Measurements from ENCODE around the gene EDEM1. TPM values are rescaled to one million over a fixed set of nuclear protein-coding genes. Genes with fewer than 3 reads are reported as not detected.
"Not testable (repeated sequence)": the region's sequence is repeated elsewhere in the genome, so short reads cannot be mapped to it uniquely, and the experiment has no call there.

Gene EDEM1
- total RNA-seq = 30.9 TPM

DNA sequence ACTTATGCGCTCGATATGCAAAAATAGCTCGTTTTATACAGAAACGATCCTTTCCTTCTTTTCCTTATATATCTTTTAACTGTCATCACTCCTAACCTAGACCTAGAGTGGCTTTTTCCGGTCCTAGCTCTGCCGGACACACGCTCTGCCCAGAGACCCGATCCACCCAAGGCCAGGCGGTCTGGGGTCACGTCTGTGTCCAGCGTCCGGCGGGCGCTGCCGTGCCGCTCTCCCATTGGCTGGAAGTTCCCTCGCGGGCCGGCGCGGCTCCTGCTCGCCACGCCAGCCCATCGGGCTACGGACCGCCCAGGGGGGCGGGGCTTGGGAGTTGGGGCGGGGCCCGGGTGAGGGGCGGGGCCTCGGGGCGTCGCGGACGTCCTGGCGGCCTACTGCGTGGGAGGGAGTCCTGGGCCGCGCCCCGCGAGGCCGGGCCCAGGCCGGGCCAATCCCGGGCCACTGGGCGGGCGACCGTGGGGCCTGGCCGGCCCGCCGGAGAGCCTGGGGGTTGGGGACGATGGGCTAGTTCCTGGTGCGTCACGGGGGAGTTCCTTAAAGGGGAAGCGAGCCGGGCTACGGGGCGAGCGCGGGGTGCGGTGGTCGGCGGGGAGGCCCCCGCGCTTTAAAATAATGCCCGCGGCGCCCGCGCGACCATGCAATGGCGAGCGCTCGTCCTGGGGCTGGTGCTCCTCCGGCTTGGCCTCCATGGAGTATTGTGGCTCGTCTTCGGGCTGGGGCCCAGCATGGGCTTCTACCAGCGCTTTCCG lies at the start of gene EDEM1:
TSS of gene EDEM1 (plus strand) at position 552 of the 764 bp plus-strand sequence. CDS start at position 651, 99 bp downstream.
- peak; percentile 96 for DNase-seq (ENCODE audit: low spot score)

DNA sequence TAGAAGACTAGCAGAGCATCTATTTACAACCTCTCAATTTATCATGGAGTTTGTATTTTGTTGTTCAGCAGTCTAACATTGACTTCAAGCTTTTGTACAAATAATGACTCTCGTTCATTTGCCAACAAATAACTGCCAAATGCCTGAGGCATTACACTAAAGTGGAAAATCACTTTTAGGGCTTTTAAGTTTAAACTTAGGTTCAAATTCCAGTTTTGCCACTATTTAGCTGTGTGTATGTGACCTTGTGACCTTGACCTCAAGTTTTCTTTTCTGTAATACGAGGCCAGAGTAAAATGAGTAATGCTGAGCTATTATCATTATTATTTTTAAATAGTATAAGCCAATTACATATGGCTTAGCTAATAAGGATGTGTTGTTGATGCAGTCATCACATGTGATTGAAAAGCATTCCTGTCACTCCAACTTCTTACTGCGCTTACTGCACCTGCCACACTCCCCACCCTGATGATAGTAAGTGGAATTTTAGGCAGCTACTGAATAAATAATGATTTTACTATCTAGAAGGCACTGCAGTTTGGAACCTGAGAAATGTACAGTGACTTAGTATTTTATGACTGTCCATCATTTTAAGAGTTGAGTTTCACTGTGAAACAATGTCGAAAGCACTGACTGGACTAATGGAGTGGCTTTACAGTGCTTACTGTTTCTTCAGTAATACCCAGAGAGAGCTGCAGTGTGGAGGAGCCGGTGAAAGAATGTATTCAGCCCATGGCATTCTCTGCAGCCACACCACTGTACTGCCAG lies 49.1 kb upstream of the EDEM1 start:
- DNase-seq (ENCODE audit: low spot score) = no peak

DNA sequence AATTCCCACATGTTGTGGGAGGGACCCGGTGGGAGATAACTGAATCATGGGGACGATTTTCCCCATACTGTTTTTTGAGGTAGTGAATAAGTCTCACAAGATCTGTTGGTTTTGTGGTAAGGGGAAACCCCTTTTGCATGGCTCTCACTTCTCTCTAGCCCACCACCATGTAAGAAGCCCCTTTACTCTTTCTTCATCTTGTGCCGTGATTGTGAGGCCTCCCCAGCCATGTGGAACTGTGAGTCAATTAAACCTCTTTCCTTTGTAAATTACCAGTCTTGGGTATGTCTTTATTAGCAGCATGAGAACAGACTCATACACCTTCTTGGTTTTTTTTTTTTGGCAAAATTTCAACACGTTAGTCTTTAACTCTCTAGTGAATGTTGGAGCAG lies 47.3 kb upstream of the EDEM1 start:
- DNase-seq (ENCODE audit: low spot score) = no peak

DNA sequence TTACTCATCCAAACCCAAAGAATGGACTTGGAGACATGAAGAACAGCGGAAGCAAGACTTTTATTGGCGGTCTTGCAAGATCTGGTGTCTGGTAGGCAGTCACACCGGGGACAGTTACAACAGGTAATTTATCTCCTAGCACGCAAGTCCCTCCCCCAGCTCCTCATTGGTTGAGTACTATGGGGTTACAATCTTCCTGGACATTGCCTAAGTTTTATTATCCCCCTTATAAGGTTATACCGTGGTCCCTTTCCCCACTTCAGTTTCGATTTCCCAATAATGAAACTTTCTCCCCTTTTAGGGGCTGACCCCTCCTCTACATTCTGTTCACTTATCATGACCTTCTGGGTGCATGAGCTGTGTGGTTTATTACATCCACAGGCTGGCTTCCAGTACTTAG lies 46.7 kb upstream of the EDEM1 start:
- DNase-seq (ENCODE audit: low spot score) = no peak

GRCh38 chr3:5141760-5142159 lies 45.7 kb upstream of the EDEM1 start:
- no peak for DNase-seq (ENCODE audit: low spot score)

- DNase-seq (ENCODE audit: low spot score) = no peak
Measured at GRCh38 chr3:5143464-5143863, 44.0 kb upstream of the EDEM1 start.

DNA sequence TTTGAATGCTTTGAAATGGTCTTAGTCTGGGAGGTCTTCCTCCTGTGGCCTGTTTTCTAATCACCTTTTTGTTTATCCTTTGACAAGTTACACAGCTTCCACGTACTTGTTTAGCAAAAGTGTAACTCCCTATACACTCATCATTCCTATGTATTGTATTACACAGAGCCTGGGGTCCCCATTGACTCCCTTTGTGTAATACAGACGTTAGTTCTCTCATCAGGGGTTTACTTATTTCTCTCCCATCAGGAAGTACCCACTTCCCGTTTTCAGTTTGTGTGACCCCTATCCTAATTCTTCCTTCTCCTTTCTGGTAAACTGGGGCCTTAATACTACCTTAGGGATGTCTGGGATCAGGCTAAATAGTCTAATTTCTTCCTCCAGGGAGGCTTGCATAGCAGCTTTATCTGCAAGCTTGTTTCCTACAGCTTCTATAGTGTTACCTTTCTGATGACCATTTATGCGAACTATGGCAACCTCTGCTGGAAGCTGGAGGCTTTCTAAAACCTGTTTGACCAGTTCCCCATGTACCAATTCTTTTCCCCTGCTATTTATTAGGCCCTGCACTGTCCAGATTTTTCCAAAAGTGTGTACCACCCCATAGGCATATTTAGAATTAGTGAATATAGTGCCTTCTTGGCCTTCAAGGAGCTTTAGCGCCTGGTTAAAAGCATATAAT lies 43.1 kb upstream of the EDEM1 start:
- no peak for DNase-seq (ENCODE audit: low spot score)

- DNase-seq (ENCODE audit: low spot score) = no peak
Measured at GRCh38 chr3:5145120-5145519, 42.4 kb upstream of the EDEM1 start.

- not testable (repeated sequence) for DNase-seq (ENCODE audit: low spot score)
Measured at GRCh38 chr3:5147152-5147551, 40.4 kb upstream of the EDEM1 start.

DNA sequence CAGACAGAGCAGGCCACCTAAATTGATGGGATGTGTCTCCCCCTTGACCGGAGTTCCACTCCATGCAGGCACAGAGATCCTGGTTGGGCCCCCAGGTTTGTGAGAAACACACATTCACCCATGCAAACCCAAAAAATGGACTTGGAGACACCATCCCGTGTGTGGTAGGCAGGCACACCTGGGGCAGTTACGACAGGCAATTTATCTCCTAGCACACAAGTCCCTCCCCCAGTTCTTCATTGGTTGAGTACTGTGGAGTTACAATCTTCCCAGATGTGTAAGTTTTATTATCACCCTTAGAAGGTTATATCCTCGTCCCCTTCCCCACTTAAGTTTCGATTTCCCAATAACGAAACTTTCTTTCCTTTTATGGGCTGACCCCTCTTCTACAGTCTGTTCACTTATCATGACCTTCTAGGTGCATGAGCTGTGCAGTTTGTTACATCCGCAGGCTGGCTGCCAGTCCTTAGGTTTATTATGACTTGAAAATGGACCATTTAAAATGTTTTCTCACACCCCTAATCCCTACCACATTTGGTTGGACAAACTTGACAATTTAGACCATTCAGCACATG lies 38.1 kb upstream of the EDEM1 start:
- no peak for DNase-seq (ENCODE audit: low spot score)

DNA sequence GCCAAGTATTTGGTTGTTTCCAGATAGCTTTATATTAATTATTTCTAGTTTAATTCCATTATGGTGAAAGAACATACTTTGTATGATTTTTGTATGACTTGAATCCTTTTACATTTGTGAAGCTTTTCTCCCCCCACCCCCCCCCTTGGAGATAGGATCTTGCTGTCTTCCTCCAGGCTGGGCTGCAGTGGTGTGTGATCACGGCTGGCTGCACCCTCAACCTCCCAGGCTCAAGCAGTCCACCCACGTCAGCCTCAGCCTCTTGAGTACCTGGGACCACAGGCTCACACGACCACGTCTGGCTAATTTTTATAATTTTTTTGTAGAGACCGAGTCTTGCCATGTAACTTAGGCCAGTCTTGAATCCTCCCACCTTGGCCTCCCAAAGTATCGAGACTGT lies 35.9 kb upstream of the EDEM1 start:
- DNase-seq (ENCODE audit: low spot score) = no peak

DNA sequence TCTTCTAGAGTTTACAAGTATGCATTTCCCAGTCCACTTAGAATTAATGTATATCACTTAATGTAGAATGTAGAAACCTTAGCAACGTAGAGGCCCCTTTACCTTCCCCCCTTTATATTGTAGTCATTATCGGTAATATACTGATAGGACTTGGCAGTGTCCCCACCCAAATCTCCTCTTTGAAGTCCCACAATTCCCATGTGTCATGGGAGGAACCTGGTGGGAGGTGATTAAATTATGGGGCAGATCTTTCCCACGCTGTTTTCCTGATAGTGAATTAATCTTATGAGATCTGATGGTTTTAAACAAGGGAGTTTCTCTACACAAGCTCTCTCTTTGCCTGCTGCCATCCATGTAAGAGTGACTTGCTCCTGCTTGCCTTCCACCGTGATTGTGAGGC lies 34.4 kb upstream of the EDEM1 start:
- no peak for DNase-seq (ENCODE audit: low spot score)

DNA sequence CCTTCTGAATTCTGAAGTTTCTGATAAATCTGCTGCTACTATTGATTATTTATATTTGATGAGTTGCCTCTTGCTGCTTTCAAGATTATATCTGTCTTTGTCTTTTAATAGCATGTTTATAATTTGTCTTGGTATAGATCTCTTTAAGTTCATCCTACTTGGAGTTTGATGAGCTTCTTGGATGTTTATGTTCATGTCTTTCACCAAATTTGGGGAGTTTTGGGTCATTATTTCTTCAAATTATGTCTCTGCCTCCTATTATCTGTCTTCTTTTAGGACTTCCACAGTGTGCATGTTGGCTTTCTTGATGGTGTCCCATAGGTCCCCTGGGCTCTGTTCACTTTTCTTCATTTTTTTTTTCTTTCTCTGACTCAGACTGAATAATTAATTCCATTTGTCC lies 32.3 kb upstream of the EDEM1 start:
- DNase-seq (ENCODE audit: low spot score) = no peak

DNA sequence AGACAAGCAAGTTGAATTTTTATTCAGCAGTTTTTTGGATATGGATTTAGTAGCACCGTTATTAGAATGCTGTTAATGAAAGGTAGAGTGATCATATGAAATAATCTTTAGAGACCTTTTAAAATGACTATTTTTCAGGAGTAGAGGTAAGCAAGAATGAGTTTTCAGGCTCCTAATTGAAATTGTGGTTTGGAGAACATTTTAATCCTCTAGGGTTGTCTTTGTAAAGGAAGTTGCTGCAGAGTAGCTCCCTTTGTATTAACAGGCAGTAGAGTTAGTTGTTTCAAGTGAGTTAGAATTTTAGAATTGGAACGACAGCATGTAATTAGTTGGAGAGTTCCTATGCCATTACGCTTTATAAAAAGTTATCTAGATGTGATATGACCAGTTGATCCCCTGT lies 27.2 kb upstream of the EDEM1 start:
- DNase-seq (ENCODE audit: low spot score) = no peak

DNA sequence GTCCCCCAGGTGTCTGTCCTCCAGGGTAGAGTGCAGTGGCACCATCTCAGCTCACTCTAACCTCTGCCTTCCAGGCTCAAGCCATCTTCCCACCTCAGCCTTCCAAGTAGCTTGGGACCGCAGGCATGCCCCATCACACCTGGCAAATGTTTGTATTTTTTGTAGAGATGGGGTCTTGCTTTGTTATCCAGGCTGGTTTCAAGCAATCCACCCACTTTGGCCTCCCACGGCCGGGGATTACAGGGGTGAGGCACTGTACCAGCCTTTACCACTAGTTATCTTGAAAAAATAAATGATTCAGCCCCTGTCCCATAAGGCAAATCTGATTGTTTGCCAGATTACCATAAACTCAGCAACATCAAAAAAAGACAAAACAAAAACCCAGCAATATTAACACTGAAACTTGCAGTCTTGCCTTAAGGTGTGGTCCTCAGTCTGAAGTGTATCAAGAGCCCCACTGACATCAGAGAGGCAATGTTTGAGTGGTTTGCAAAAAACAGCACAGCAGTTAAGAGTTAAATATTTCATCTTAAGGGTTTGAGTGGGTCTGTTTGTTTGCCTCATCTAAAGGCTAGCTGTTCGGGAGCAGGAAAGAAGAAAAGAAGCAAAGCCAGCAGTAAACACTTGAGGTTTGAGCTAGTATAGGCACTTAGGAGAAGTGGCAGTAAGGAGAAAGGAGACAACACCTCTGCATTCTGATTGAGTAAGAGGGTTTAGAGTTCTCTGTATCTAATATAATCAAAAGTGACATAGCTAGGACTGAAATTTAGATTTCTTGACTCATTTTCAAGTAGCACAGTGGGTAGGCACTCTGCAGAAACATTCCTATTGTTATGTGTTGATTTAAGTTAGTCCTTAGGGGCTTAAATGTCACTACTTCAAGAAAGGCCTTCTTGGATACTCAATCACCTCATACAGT lies 26.3 kb upstream of the EDEM1 start:
- DNase-seq (ENCODE audit: low spot score) = no peak

DNA sequence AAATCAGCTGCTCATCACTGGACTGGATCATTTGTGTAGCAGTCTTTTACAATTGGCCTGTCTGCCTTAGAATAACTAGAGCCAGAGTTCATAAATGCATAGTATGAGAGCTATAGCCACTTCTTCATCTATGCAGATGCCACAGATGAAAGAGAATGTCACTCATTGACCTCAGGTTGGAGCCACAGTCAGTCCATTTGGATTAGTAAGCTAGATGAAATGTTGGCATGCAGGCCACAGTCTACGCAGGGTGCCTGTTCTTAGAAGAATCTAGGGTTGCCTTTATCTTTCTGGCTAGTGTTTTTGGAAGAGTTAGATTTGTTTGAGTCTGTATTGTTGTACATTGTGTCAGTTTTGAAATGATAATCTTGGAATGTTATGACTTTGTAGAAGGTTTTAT lies 25.4 kb upstream of the EDEM1 start:
- DNase-seq (ENCODE audit: low spot score) = no peak

DNA sequence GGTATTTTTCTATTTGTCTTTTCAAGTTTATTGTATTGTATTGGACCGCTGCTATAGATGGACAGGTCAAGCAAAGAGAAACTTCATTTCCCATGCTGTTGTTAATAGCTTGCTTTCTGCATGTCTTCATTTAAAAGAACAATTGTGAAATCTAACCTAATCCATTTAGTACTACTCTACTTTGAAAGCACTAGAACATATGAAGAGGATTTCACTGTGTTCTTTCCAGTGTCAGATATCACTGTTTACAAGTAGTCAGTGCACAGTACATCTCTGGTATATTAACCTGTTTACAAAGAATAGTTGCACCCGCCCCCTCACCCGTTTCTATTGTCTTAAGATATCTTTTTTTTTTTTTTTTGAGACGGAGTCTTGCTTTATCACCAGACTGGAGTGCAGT lies 21.8 kb upstream of the EDEM1 start:
- DNase-seq (ENCODE audit: low spot score) = no peak

- DNase-seq (ENCODE audit: low spot score) = no peak
Measured at GRCh38 chr3:5166846-5167245, 20.7 kb upstream of the EDEM1 start.

DNA sequence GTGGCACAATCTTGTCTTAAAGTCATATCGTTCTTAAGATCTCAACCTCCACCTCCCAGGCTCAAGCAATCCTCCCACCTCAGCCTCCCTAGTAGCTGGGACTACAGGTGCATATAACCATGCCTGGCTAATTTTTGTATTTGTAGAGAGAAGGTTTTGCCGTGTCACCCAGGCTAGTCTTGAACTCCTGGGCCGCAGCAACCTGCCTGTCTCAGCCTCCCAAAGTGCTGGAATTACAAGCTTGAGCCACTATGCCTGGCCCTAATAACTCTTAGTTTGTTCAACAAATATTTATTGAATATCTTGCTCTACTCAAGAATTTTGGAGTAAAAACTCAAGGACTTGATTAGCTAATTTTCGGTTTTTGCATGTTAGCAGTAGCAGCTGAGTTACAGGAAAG lies 19.4 kb upstream of the EDEM1 start:
- DNase-seq (ENCODE audit: low spot score) = no peak

- DNase-seq (ENCODE audit: low spot score) = no peak
Measured at GRCh38 chr3:5169807-5170206, 17.7 kb upstream of the EDEM1 start.

DNA sequence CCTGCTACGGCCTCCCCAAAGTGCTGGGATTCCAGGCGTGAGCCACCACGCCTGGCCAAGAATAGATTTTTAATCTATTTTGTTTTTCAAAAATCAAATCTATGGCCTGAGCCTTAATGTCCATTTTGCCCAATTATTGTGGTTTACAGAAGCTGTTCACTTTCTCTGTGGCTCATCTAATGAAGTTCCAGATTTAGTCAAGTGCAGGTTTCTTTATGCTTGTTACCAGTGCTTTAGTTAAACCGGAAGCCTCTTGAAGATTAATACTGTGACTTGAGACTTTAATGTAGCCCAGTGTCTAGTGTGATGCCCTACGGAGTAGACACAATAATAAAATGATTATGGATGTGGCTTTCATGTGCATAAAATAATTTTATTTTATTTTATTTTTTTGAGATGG lies 16.5 kb upstream of the EDEM1 start:
- no peak for DNase-seq (ENCODE audit: low spot score)

Data from mucosa of gallbladder (tissue), 1 donor.